HEK293T (cell line): ENCODE measurements around the gene MFSD2B.

Experiments
- ARNT ChIP-seq: fragments of 450-650 bp; IDR thresholded peaks from 2 replicates; pipeline ENCODE4 v1.6.1; 2017; ENCODE audit warnings: mild to moderate bottlenecking
- BHLHE40 ChIP-seq: fragments of 450-650 bp; IDR thresholded peaks from 2 replicates; pipeline ENCODE4 v1.6.1; 2016; ENCODE audit warnings: mild to moderate bottlenecking, moderate library complexity, borderline replicate concordance
- CTBP1 ChIP-seq: fragments of 450-650 bp; IDR thresholded peaks from 2 replicates; pipeline ENCODE4 v1.6.1; 2016; ENCODE audit warnings: borderline replicate concordance
- ELF4 ChIP-seq: fragments of 450-650 bp; IDR thresholded peaks from 2 replicates; pipeline ENCODE4 v1.6.1; 2017; ENCODE audit warnings: antibody characterized with exemption
- FOXA1 ChIP-seq: fragments of 450-650 bp; IDR thresholded peaks from 2 replicates; pipeline ENCODE4 v1.6.1; 2016; ENCODE audit warnings: mild to moderate bottlenecking
- FOXK2 ChIP-seq: fragments of 450-650 bp; IDR thresholded peaks from 2 replicates; pipeline ENCODE4 v1.6.1; 2016; ENCODE audit warnings: mild to moderate bottlenecking
- FOXM1 ChIP-seq: fragments of 450-650 bp; IDR thresholded peaks from 2 replicates; pipeline ENCODE4 v1.6.1; 2017; ENCODE audit warnings: mild to moderate bottlenecking, borderline replicate concordance
- HDGF ChIP-seq: fragments of 450-650 bp; IDR thresholded peaks from 2 replicates; pipeline ENCODE4 v1.6.1; 2017; ENCODE audit warnings: antibody characterized with exemption, borderline replicate concordance
- LEF1 ChIP-seq: fragments of 450-650 bp; IDR thresholded peaks from 2 replicates; pipeline ENCODE4 v1.6.1; 2017; ENCODE audit warnings: mild to moderate bottlenecking, borderline replicate concordance
- PKNOX1 ChIP-seq: fragments of 450-650 bp; IDR thresholded peaks from 2 replicates; pipeline ENCODE4 v1.6.1; 2016
- SP1 ChIP-seq: fragments of 450-650 bp; IDR thresholded peaks from 2 replicates; pipeline ENCODE4 v1.6.1; 2017
- TARDBP ChIP-seq: fragments of 450-650 bp; IDR thresholded peaks from 2 replicates; pipeline ENCODE4 v1.6.1; 2016
- ZNF384 ChIP-seq: fragments of 450-650 bp; IDR thresholded peaks from 2 replicates; pipeline ENCODE4 v1.6.1; 2016

- TF ChIP-seq BHLHE40 (no peak), CTBP1 (no peak), ARNT (no peak), LEF1 (no peak), FOXK2 (no peak), HDGF (no peak), FOXM1 (no peak), FOXA1 (no peak), TARDBP (no peak), SP1 (no peak), PKNOX1 (no peak), ELF4 (no peak), ZNF384 (no peak)
Observed at GRCh38 chr2:24050041-24050979, 40.4 kb downstream of the MFSD2B start.
